ENCODE results near the gene CDC42BPB.

DNA sequence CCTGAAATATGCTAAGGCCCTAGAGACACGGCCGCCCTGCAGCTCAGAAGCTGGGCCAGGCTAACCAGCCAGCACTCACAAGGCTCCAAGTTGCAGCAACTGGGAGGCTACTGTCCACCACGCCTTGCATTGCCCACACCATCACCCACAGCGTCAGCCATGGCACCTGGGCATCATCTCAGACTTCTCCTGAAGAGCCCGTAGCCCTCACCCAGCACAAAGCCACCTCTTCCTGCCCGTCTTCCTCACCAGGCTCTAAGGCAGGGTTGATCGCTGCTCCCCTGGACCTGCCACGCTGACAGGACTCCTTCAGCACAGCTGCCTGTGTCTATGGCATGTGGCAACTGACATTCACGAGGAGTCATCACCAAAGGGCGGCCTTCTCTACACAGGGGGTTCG, 38.1 kb downstream of the CDC42BPB start:
- TF ChIP-seq CTCF (optimal IDR thresholded peaks at IDR 0.05 in 1 of 3, IDR thresholded peaks at IDR 0.05 in 1 of 3, conservative IDR thresholded peaks at IDR 0.05 in 1 of 3; ENCODE audit: extremely low read depth in 1 of 3, insufficient read depth in 2 of 3, low read length in 3 of 3) (no peak), EZH2 (IDR thresholded peaks at IDR 0.05; ENCODE audit: low read length) (no peak)
